LNCaP clone FGC (cell line): ENCODE measurements around the gene CFAP74.

Experiments used
- DNase-seq: peaks from one replicate; pipeline ENCODE4 v3.0.0-alpha.2; 2011; ENCODE audit warnings: low read depth
- H3K4me3 ChIP-seq: 2 replicates; pipeline ENCODE4 v1.5.1; 2011; ENCODE audit warnings: mild to moderate bottlenecking, low read depth, low read length, control low read depth
- TF ChIP-seq, protein P1 (sequence below): IDR thresholded peaks from 2 replicates; pipeline ENCODE4 v1.5.1; 2012; ENCODE audit warnings: mild to moderate bottlenecking; ENCODE audit not compliant: control insufficient read depth, insufficient read depth; ENCODE audit errors: extremely low read depth

The CFAP74 gene

DNA sequence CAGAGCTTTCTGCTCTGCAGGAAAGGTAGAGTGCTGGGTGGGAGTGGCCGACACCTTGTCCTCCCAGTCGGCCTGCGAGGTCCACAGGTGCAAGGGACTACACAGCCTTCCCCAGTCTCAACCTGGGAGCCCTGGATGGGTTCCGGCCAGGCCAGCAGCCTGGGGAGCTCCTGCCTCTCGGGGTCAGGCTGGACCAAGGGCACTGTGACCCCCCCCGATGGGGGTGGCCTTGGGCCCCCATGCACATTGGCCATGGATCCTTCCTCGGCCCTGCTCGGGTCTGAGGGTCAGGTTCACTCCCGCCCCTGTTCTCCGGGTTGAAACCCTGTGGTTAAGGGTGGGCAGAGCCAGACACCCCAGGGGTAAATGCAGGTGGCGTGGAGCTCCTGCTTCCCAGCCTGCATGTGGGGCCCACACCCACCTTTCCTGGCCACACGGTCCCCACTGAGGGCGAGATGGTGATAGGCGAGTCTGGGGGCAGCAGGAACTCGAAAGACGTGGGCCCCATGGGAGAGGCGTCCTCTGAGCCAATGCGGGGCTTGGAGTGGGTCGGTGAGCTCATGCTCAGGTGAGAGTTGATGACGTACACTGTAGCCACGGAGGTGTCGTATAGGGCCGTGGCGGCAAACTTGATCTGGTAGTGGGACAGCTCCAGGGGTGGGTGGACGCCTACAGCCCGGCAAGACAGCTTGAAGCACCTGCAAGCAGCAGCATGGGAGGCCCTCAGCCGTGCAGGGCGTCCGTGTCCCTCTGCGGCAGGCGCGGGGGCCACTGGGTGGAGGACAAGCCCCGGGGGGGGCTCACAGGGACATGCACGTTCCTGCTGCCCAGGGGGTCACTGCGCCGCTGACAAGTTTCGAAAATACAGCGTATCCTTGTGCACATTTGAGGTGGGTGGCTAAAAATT, 73.7 kb downstream of the CFAP74 start:
- no peak overlapping the region for H3K4me3 ChIP-seq
- DNase-seq, result no peak
- TF ChIP-seq, protein P1, sequence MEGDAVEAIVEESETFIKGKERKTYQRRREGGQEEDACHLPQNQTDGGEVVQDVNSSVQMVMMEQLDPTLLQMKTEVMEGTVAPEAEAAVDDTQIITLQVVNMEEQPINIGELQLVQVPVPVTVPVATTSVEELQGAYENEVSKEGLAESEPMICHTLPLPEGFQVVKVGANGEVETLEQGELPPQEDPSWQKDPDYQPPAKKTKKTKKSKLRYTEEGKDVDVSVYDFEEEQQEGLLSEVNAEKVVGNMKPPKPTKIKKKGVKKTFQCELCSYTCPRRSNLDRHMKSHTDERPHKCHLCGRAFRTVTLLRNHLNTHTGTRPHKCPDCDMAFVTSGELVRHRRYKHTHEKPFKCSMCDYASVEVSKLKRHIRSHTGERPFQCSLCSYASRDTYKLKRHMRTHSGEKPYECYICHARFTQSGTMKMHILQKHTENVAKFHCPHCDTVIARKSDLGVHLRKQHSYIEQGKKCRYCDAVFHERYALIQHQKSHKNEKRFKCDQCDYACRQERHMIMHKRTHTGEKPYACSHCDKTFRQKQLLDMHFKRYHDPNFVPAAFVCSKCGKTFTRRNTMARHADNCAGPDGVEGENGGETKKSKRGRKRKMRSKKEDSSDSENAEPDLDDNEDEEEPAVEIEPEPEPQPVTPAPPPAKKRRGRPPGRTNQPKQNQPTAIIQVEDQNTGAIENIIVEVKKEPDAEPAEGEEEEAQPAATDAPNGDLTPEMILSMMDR, result no peak

DNA sequence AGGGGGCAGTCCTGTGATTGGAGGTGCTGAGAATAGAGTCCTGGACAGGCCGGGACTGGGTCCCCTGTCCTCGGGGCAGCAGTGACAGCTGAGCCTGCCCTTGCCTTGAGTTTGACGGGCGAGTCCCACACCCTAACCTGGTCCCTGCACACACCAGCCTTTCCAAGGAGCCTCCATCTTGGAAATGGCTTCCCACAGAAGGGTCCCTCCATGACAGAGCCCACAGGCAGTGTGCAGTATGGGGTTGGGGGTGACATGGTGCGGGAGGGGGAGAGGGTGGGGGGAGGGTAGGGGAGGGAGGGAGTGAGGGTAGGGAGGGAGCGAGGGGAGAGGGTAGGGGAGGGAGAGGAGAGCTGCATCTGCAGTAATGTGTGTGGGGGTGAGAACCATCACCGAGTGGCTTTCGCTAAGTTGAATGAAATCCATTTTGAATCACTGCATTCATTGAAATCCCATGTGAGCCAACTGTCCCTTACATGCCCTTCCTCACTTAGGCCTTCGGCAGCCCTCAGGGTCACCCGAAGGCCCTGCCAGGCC, 74.4 kb downstream of the CFAP74 start:
- H3K4me3 ChIP-seq, result no peak overlapping the region
- no peak for DNase-seq
- TF ChIP-seq, protein P1, result no peak

DNA sequence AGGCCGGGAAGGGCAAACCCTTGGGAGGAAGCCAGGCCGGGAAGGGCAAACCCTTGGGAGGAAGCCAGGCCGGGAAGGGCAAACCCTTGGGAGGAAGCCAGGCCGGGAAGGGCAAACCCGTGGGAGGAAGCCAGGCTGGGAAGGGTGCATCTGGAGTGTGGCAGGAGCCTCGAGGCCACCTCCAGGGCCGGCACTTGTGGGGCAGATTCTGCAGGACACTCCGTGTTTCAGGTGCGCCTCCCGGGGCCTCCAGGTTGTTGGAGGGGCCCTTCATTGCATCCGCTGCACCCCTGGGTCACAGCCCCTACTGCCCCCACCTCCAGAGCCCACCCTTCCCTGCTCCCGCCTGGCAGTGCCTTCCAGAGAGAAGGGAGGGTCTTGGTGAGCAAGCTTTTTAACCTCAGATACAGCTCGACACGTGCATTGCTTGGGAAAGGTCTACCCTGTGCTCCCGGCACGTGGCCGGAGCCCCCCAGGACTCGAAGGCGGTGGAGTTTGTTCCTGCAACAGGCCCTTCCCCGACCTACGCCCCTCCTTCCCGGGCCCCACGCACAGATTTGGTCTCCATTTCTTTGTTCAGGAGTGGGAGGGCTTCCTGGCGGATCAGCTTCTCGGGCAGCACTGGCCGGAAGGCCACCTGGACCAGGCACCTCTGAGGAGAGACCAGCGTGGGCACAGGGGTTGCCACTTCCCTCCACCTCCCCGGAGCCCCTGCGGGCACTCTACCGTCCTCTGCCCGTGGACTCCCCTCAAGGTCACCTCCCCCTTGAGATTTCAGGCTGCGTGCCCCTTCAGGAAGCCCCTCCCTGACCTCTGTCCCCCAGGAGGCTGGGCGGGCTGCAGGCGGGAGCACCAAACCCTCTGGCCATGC, 75.1 kb downstream of the CFAP74 start:
- DNase-seq, result no peak
- TF ChIP-seq, protein P1, result no peak
- no peak overlapping the region for H3K4me3 ChIP-seq

DNA sequence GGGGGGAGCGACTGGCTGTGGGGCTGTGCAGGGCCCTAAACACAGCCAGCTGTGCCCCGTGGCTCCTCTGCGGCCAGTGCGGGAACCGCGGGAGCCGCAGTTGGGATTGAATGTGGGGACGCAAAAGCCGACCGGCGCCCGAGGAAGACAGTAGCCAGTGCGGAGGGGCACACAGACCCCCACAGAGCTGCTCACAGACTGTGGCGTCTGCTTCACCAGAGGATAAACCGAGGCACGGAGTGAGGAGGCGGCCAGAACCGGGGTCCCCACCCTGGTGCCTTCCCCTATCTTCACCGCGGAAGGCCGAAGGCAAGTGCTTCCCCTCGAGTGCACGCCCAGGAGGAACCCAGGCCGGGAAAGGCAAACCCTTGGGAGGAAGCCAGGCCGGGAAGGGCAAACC, 75.8 kb downstream of the CFAP74 start:
- H3K4me3 ChIP-seq, result no peak overlapping the region
- no peak for DNase-seq
- TF ChIP-seq, protein P1, result no peak

DNA sequence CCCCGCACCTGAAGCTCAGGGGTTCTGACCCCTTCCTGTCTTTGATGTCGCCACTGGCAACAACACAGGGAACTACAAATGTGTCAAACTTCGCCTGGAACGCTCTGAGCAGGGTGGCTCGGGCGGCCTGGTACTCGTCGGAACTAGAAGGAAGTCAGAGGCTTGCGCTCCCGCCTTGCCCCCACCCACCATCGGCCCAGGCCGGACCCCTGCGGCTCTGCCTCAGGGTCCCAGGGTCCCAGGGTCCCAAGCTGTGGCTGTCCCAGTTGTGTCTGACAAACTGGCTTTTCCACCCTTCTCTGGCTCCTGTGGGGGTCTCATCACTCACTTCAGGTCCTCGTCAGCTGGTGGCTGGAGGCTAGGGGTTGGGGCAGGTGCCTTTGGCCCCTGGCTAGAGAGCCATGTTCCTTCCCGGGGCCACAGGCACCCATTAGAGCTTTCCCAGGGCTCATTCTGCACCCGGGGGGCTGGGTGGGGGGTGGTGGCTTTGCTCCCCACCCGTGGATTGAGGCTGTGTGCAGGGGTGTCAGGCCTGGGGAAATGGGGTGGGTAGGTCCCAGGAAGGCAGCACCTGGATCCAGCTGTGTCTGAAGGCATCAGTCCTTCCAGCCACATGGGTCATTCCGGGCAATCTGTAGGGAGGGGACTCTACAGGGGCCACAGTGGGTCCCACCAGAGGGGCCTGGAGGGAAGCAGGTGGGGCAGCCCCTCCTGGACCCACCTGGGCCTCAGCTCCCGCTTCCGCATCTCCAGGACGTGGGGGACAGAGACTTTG, 76.5 kb downstream of the CFAP74 start:
- TF ChIP-seq, protein P1, result no peak

DNA sequence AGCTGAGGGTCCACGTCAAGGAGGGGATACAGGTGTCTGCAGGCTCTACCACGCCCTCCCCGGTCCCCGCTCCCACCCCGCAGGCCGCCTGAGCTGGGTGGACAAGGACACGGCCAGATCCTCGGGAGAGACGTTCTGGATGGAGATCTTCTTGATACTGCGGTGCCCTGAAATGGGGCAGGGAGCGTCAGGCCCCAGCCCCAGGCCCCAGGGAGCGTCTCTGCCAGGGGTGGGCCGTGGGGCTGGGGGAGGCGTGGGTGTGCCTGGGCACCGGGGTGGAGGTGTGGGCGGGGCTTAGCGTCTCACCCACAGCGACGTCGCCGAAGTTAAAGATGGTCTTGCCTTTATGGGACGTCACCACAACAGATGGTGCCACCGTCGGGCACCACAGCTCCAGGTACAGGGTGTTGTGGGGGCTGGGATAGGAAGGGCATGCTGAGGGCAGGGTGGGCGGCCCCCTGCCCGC, 77.2 kb downstream of the CFAP74 start:
- TF ChIP-seq, protein P1, result no peak
- H3K4me3 ChIP-seq, result no peak overlapping the region
- DNase-seq, result no peak

More for the DNA sequence above, 76.5 kb downstream of the CFAP74 start:
- H3K4me3 ChIP-seq, result no peak overlapping the region
- no peak for DNase-seq
